ENCODE results near the gene SLC6A9.
A peak's percentile ranks its signal among the peaks of the same experiment; 100 is the strongest.

SLC6A9 gene

DNA sequence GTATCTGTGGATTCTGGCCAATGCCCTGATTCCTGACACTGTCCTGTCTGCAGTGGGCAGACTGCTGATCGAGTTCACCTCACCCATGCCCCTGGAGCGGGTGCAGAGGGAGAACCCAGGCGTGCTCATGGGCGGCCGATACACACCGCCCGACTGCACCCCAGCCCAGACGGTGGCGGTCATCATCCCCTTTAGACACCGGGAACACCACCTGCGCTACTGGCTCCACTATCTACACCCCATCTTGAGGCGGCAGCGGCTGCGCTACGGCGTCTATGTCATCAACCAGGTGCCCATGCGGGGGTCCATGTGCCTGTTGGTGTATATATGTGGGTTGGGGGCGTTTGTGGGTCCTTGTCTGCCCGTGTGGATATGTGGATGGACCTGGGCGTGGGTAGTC is 49.6 kb downstream of the SLC6A9 start:
- no peak for DNase-seq

DNA sequence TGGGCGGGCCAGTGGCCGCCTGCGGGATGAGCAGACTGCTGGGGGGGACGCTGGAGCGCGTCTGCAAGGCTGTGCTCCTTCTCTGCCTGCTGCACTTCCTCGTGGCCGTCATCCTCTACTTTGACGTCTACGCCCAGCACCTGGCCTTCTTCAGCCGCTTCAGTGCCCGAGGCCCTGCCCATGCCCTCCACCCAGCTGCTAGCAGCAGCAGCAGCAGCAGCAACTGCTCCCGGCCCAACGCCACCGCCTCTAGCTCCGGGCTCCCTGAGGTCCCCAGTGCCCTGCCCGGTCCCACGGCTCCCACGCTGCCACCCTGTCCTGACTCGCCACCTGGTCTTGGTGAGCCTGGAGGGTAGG is 50.1 kb downstream of the SLC6A9 start:
- no peak for DNase-seq

DNA sequence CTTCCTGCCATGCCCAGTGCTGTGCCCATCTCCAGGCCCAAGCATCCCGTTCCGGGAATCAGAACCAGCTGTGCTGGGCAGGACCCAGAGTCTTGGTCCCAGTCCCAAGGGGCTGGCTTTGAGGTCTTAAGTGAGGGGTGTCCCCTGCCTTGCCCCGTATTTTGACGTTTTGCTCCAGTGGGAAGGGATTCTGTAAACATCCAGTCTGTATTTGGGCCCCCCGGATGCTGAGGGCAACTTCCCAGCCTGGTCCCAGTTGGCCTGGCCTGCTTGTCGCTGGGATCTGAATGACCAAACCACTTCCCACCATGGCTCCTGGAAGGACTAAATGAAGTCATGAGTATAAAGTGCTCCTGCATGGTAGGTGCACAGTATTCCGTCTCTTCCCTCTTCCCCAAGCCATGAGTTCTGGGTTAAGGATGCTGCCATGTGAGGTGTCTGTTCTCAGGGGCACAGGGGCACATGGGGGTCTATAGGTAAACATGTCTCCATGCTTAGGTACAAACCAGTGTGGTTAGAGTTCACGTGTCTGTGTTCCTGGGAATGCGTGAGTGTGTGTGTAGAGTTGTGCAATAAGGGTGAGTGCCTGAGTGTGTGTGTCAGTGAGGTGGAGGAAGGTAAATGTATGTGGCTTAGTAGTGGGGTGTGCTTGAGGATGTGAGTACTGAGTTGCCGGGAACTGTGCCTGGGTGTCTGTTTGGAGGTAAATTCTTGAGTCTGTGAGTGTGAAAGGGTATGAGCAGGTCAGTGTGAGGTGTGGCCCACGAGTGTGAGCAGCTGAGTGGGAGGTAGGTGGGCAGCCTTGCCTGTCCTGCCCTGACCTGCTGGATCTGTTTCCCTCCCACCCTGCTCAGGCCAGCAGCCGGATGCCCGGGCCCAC is 50.8 kb downstream of the SLC6A9 start:
- no peak for DNase-seq

DNA sequence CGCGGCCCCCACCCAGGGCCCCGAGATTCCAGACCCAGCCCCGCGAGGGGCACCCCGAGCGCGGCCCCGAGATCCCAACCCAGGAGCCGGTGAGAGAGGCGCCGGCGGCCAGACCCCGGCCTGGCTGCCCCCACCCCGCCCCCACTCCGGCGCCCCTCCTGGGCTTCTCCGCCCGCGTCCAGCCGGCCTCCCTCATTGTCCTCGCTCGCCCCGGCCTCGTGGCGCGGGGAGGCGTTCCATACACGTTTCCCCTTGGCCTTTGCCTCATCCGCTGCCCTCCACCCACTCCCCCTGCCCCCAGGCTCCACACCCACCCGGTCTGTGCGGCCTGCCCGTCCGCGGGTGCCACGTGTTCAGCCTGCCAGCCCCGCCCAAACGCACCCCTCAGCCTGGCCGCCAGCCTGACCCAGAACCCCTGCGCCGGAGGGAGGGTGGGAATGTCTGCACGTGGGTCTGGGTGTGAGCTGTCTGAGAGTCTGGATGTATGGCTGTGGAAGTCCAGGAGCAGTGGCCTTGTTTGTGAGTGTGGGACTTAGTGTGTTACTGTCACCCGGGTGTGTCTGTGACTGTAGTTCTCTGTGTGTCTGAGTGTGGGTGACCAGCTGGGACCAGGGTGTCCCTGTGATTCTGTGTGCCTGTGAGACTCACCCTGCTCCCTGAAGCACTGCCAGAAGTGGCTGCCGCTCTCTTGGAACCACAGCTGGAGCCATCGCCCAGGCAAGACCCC is 51.6 kb downstream of the SLC6A9 start:
- DNase-seq: peak; percentile 11

DNA sequence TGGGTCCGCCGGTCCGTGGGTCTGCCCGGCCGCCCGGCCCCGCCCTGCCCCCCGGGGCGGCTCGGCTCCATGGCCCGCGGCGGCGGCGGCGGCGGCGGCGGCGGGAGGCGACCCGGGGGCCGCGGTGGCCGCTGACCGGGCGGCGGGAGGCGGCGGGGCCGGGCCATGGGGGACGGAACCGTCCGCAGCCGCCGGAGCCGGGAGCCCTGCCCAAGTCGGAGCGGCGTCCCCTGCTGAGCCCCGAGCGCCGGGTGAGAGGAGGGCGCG is 52.1 kb downstream of the SLC6A9 start:
- DNase-seq: no peak

DNA sequence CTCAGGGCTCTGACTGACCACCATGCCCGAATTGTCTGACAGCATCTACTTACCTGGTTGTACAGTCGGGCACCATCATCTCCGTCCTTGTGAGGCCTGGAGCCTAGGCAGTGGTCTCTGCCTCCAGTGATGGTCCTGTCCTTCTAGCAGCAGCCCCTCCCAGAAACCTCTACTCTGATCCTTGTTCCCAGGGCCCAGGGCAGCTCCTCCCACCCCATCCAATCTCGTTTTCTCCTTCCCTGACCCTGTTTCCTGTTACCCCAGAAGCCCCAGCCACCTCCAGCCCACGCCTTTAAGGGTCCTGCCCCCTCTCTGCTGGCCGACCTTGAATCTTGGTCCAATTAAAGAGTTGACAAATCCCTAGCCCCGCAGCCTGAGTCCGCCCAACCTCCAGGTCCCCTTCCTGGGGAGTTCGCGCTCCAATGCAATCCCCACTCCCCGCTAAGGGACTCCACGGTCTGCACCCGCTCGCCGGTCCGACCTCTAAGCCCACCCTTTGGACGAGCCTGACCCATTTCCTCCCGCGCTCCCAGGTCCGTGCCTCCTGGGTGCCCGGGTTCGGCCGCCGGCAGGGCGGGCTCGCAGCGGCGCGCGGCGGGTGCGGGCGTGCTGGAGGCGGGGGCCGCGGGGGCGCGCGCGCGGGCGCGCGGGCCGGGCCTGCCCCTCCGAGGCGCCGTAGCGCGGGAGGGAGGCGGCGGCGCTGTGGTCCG is 52.6 kb downstream of the SLC6A9 start, which contains the start of gene B4GALT2:
B4GALT2 (plus strand) TSS at position 660 of the 710 bp plus-strand sequence. CDS start 1,951 bp downstream, outside the sequence.
- peak; percentile 29 for DNase-seq

DNA sequence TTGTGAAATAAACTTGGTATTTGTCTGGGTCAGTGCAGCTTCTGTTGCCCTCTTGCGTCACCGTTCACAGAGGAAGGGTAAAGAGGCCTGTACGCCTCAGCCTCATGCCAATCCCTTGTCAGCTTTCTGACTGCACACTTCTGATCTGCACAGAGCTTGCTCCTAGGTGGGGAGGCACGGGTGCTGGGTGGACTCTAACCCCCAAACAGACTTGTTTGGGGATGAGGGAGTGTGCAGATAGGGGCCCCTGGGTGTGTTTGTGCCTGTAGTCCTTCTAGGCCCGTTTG is 53.1 kb downstream of the SLC6A9 start:
- DNase-seq: no peak

DNA sequence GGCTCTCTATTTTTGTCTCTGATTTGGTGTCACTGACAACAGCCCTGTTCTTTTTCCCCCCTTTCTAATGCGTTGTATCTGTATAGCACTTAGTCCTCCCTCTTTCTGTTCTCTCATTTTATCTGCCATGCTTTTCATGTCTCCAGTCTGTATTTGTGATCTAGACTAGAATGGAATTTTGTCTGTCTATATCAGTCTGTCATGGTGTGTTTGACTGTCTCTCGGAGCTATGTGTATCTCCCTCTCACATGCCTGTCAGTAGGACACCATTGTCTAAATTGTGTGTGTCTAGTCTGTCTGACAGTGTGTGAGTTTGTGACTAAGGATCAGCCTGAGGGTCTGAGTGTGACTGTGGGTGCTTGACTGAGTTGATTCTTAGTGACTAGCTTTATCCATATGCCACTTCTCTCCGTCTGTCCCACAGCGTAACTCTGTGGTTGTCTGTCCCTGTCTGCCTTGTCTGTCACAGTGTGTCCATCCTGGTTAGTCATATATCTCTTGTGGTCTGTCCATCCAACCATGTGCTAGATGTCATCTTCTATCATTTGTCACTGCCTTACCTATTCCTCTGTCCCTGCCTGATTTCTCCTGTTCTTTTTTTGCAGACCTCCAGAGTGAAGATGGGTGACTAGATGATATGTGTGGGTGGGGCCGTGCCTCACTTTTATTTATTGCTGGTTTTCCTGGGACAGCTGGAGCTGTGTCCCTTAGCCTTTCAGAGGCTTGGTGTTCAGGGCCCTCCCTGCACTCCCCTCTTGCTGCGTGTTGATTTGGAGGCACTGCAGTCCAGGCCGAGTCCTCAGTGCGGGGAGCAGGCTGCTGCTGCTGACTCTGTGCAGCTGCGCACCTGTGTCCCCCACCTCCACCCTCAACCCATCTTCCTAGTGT is 53.6 kb downstream of the SLC6A9 start:
- DNase-seq: no peak

DNA sequence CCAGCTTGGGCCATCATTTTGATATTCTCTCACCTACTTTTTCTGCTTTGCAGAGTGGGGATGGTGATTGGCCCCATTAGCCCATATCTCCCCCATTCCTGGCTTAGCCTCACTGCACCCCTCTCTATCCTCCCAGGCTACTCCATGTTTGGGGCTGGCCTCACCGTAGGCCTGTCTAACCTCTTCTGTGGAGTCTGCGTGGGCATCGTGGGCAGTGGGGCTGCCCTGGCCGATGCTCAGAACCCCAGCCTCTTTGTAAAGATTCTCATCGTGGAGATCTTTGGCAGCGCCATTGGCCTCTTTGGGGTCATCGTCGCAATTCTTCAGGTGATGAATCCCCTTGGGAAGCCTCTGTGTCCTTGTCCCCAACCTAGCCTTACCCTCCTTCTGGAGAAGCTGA is 54.4 kb downstream of the SLC6A9 start:
- no peak for DNase-seq

DNA sequence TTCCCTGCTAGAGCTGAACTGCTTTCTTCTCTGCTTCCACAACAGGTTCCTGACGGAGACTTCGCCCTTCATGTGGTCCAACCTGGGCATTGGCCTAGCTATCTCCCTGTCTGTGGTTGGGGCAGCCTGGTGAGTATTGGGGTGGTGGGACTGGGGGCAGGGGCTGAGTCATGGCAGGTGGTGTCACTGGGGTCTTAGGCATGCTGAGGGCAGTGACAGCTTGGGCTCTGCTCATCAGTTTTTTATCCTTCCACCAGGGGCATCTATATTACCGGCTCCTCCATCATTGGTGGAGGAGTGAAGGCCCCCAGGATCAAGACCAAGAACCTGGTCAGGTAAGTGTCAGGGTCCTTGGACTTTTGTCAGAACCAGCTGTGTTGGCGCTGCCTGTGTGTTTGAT is 55.2 kb downstream of the SLC6A9 start:
- DNase-seq: no peak

DNA sequence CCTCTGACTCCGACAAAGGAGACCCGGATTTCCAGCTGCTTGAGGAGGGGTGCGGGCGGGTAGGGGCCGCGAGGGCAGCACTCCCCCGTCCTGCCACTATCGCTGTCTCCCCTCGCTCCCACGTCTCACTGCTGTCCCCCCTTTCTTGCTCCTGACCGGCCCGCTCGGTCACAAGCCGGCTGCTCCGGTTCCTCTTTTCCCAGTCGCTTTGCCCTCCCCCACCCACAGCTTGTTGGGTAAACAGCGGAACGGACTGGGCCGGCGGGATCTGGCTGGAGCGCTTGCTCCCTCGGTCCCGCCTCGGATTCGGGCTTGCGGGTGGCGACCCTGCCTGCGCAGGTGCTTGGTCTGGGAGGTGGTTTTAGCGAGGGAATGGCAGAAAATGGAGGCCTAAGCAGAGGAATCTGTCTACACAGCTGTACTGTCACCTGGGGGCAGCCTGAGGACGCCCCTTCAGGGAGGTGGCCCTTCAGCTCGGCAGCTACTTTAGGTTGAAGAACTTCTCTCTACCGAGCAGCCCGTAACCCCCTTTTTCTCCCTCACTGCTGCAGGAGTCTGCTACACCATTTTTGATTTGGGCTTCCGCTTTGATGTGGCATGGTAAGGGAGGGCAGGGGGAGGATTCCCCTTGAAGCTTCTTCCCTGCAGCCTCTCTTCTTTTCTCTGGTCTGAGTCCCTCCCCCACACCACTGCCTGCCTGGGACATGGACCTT is 55.9 kb downstream of the SLC6A9 start:
- peak; percentile 59 for DNase-seq

DNA sequence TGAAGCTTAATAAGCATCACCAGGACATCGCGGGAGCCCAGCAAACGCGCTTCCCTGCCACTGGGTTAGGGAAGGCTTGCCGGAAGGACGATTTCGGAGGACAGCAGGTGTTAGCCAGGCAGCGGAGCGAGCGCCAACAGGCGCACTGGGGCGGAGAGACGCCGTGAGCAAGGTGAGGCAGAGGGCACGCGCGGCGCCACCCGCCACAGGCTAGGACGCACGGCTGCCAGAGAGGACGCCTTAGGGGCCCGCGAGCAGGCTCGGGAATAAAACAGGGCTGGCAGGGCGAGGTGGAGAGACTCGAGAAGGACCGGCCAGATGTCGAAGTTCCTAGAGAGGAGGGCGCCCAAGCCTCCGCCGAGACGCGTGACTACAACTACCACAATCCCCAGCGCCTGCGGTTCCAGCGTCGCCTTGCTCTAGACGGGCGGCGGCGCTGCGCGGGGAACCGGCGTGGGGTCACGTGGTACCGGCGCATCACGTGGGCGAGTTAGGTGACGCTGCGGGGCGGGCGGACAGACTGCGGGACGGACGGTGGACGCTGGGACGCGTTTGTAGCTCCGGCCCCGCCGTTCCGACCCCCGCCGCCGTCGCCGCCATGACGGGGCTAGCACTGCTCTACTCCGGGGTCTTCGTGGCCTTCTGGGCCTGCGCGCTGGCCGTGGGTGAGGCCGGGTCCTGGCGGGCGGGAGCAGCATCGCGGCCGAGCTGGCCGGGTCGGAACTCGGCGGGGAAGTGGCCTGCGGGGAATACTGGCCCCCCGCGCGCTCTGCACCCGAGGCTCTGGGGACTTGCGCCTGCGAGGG is 56.6 kb downstream of the SLC6A9 start, which contains the start of gene ATP6V0B:
ATP6V0B (plus strand) TSS at position 518 of the 806 bp plus-strand sequence; CDS start at position 599, 81 bp downstream.
- DNase-seq: peak; percentile 95

DNA sequence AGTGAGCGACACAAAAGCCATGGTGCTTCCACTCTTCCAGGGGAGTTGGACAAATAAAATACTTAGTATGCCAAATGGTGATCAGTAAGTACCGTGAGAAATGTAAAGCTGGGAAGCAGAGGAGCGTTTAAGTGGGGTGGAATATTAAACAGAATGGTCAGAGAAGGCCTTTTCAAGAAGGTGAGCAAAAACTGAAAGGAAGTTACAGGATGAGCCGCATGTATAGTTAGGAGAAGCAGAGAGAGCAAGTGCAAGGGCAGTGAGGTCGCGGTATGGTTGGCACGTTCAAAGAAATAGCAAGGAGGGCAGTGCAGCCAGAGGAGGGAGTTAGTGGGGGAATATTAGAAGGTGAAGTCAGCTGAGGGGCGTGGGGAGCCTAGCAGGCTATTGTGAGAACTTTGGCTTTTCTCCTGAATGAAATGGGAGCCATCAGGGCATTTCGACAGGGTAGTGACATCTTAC is 57.2 kb downstream of the SLC6A9 start:
- no peak for DNase-seq

DNA sequence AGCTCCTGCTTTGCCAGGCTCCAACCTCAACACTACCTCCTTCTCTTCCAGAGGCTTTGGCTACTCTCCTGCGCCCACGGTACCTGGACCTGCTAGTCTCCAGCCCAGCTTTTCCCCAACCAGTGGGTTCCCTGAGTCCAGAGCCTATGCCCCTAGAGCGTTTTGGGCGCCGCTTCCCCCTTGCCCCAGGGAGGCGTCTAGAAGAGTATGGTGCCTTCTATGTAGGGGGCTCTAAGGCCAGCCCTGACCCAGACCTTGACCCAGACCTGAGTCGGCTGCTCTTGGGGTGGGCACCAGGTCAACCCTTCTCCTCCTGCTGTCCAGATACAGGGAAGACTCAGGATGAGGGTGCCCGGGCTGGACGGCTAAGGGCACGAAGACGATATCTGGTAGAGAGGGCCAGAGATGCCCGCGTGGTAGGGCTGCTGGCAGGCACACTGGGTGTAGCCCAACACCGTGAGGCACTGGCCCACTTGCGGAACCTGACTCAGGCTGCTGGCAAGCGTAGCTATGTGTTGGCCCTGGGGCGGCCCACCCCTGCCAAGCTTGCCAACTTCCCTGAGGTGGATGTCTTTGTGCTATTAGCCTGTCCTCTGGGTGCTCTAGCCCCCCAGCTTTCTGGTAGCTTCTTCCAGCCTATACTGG is 59.8 kb downstream of the SLC6A9 start:
- DNase-seq: no peak

DNA sequence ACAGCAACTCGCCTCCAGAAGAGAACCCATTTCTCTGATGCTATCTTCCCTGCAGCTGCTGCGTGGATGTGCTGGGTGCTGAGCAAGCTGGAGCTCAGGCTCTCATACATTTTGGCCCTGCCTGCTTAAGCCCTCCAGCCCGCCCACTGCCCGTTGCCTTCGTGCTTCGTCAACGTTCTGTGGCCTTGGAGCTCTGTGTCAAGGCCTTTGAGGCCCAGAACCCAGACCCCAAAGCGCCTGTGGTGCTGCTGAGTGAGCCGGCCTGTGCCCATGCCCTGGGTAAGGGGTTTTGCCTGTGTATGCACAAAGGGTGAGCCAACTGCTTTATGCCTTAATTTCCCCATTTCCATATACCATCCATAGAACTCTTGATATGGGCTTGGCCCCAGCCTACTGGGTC is 60.4 kb downstream of the SLC6A9 start:
- no peak for DNase-seq

DNA sequence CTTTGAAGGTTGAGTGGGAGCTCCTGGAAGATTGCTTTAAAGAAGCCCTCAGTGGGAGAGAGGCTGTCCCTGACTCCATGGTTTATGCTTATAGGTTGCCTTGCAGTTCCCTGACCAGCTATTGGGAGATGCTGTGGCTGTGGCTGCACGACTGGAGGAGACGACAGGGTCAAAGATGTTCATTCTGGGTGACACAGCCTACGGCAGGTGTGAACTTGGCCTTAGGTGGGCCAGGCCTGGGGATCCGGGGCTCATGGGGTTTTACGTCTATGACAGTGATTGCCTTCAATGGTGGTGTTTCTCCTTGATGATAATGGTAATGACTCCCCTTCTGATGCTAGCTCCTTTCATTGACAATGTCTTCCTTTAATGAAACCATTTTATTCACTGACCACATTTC is 60.8 kb downstream of the SLC6A9 start:
- no peak for DNase-seq

DNA sequence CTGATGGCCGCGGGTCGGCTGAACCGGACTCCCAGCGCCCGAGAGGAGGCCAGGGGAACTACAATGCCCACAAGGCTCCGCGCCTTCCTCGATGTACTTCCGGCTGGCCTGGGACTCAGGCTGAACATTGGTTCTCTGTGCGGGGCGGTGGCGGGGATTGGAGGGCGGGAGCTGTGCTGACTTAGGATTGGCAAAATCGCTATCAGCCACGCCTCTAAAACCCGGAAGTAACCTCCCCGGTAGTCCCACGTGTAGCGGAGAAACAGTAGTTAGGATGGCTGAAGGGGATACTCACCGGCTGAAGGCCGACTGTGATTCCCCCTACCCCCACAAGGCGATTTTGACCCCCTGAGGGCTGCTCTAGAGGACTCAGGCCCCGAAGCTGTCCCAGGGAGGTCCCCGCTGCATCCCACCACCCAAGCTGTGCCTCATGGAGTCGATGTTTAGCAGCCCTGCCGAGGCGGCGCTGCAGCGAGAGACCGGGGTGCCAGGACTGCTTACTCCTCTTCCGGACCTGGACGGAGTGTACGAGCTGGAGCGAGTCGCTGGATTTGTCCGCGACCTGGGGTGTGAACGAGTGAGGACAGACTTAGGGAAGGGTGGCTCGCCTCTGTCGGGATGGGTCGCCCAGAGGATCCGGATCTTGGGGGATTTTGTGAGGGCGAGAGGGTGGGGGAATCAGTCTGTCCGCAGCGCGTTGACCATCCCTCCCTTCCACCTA is 61.4 kb downstream of the SLC6A9 start, which contains the start of gene DPH2:
DPH2 (plus strand) TSS at position 265 of the 721 bp plus-strand sequence; CDS start at position 431, 166 bp downstream.
- peak; percentile 96 for DNase-seq

DNA sequence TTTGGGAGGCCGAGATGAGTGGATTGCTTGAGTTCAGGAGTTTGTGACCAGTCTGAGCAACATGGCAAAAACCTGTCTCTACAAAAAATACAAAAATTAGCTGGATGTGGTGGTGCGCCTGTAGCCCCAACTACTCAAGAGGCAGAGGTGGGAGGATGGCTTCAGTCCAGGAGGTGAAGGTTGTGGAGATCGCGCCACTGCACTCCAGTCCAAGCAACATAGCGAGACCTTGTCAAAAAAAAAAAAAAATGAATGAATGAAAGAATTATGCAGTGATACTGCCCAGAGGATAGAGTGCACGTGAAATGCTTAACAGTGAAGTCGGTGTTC is 61.9 kb downstream of the SLC6A9 start:
- no peak for DNase-seq

DNA sequence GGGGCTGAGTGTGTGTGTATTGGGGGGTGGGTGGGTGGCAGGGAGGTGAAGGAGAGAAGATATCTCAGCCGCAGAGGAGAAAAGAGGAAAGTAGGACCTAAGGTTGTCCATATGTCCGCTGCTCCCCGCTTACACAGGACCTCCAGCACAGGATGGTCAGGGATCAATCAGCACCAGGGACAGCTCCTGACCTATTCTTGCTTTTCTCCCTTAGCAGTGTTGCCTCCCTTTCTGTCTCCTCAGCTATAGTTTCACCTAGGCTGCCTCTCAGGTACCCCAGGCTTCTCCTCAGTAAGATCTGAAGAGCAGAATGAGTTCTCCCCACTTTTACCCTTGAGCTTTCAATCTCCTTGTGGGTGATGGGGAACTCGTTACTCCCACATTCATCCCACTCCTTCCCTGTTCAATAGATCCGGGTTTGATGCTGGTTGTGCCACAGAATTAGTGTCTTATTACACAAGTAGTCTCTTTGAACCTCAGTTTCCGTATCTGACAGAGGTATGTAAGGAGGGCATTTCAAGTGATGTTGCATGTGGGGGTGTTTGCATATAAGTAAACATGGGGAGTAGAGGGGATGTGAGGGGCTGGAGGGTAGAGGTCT is 62.8 kb downstream of the SLC6A9 start:
- peak; percentile 44 for DNase-seq

Data from CD4-positive, alpha-beta T cell treated with Interleukin-17A for 4 hours (primary cell).